B cell (primary cell): ENCODE data around the gene HIGD1C. TPM values are rescaled to one million over a fixed set of nuclear protein-coding genes. Genes with fewer than 3 reads are reported as not detected.

Source experiments
- ATAC-seq: fragments of 200-7000 bp; cut with Tn5 transposase; one replicate; pipeline ENCODE4 v1.10.0; 2021; ENCODE audit warnings: low read depth, mild to moderate bottlenecking, moderate number of reproducible peaks, moderate library complexity
- CTCF ChIA-PET: fragments of 350-600 bp; sonication (Branson Sonifier 250); formaldehyde crosslinking; loops from one replicate; lab custom pipeline; 2021; ENCODE audit warnings: antibody characterized with exemption, inconsistent platforms; lab: Charles Lee
- POLR2A ChIA-PET: fragments of 350-600 bp; sonication (Branson Sonifier 250); formaldehyde crosslinking; loops from one replicate; lab custom pipeline; 2021; ENCODE audit warnings: antibody characterized with exemption; lab: Charles Lee
- DNase-seq: peaks from one replicate; pipeline ENCODE4 v3.0.0; 2013
- H2AFZ ChIP-seq: 2 replicates; pipeline ENCODE4 v1.6.1; 2012; ENCODE audit warnings: mild to moderate bottlenecking, low read depth, low read length; ENCODE audit not compliant: insufficient read depth, poor library complexity, severe bottlenecking
- H3K27ac ChIP-seq, 2 donors: 1 replicate in 1 of 2; 2 replicates in 1 of 2; pipeline ENCODE4 v1.5.1; 2012 to 2013; ENCODE audit warnings: low read length in 2 of 2, mild to moderate bottlenecking in 2 of 2, moderate library complexity in 1 of 2
- H3K27me3 ChIP-seq, 4 experiments: fragments of 200-600 bp in 1 of 4; sonication (generic) in 1 of 4; replicated peaks in 1 of 4; 1 replicate in 2 of 4; 2 replicates in 2 of 4; pipeline versions ENCODE4 v1.6.1 to v1.7.0; 2013 to 2016; ENCODE audit warnings: low read length in 3 of 4, mild to moderate bottlenecking in 2 of 4, mixed read lengths in 1 of 4, moderate library complexity in 1 of 4; ENCODE audit not compliant: insufficient read depth in 4 of 4, control insufficient read depth in 3 of 4; ENCODE audit errors: control extremely low read depth in 1 of 4
- H3K36me3 ChIP-seq, 2 experiments: replicated peaks in 1 of 2; 1 replicate in 1 of 2; 2 replicates in 1 of 2; pipeline versions ENCODE4 v1.6.1 to v1.7.1; 2013; ENCODE audit warnings: low read length in 1 of 2; ENCODE audit not compliant: insufficient read depth in 2 of 2, control insufficient read depth in 1 of 2; ENCODE audit errors: control extremely low read depth in 1 of 2, extremely low read depth in 1 of 2
- H3K4me1 ChIP-seq, 2 donors: fragments of 200-600 bp in 1 of 2; sonication (generic) in 1 of 2; 1 replicate in 1 of 2; 2 replicates in 1 of 2; pipeline versions ENCODE4 v1.5.1 to v1.6.1; 2013 to 2017; ENCODE audit warnings: low read length in 2 of 2; ENCODE audit not compliant: control insufficient read depth in 2 of 2, insufficient read depth in 2 of 2
- H3K4me2 ChIP-seq: replicated peaks from 2 replicates; pipeline ENCODE3; 2012; ENCODE audit warnings: mild to moderate bottlenecking, low read depth, low read length; ENCODE audit not compliant: poor library complexity, severe bottlenecking
- H3K4me3 ChIP-seq, 5 experiments: fragments of 200-600 bp in 1 of 5; sonication (generic) in 1 of 5; 1 replicate in 3 of 5; 2 replicates in 2 of 5; pipeline versions ENCODE4 v1.5.1 to v1.7.0; 2011 to 2016; ENCODE audit warnings: low read length in 4 of 5, mild to moderate bottlenecking in 4 of 5, low read depth in 2 of 5, control low read depth in 1 of 5, moderate library complexity in 1 of 5; ENCODE audit not compliant: insufficient read depth in 1 of 5; ENCODE audit errors: control extremely low read depth in 1 of 5, extremely low read depth in 1 of 5
- H3K79me2 ChIP-seq: fragments of 200-600 bp; sonication (generic); one replicate; pipeline ENCODE4 v1.6.0; 2016; ENCODE audit warnings: low read length; ENCODE audit not compliant: control insufficient read depth, insufficient read depth
- H3K9ac ChIP-seq: fragments of 200-600 bp; sonication (generic); 2 replicates; pipeline ENCODE4 v1.6.1; 2017; ENCODE audit warnings: mild to moderate bottlenecking, low read length, moderate library complexity
- H3K9me3 ChIP-seq, 3 donors: one replicate each; pipeline versions ENCODE4 v1.6.1 to v1.7.1; 2013; ENCODE audit warnings: low read length in 2 of 3; ENCODE audit not compliant: control insufficient read depth in 2 of 3, insufficient read depth in 1 of 3; ENCODE audit errors: control extremely low read depth in 1 of 3
- H4K20me1 ChIP-seq: 2 replicates; pipeline ENCODE4 v1.6.0; 2012; ENCODE audit warnings: mild to moderate bottlenecking, low read length; ENCODE audit not compliant: insufficient read depth, control insufficient read depth, poor library complexity, severe bottlenecking
- H3K27ac Mint-ChIP-seq: one replicate; pipeline ENCODE4 v1.8.0; 2021; ENCODE audit warnings: mixed read lengths
- H3K27me3 Mint-ChIP-seq: one replicate; pipeline ENCODE4 v1.8.0; 2021; ENCODE audit warnings: mixed read lengths
- H3K4me1 Mint-ChIP-seq: one replicate; pipeline ENCODE4 v1.8.0; 2021; ENCODE audit warnings: mixed read lengths
- H3K4me3 Mint-ChIP-seq: one replicate; pipeline ENCODE4 v1.8.0; 2021; ENCODE audit warnings: mixed read lengths
- H3K9me3 Mint-ChIP-seq: one replicate; pipeline ENCODE4 v1.8.0; 2022; ENCODE audit warnings: mixed read lengths; ENCODE audit not compliant: insufficient read depth
- EZH2 ChIP-seq: IDR thresholded peaks from 2 replicates; pipeline ENCODE4 v1.6.1; 2012; ENCODE audit warnings: borderline replicate concordance, low read depth, mild to moderate bottlenecking, moderate library complexity, low read length; ENCODE audit not compliant: insufficient read depth, poor library complexity, severe bottlenecking
- WGBS: methylation state at CpG from one replicate; pipeline ENCODE4 v1.1.5; 2013; ENCODE audit warnings: missing lambda C conversion rate; ENCODE audit not compliant: insufficient coverage; 5-methylcytosine and 5-hydroxymethylcytosine counted together
- intact Hi-C: fragments of 100-400 bp; cut with micrococcal nuclease; formaldehyde crosslinking; loops from one replicate; pipeline ENCODE4 v1.10.0; 2022
- polyA plus RNA-seq: library from polyadenylated mRNA; depleted of rRNA; stranded (reverse); fragments of >200 nt; gene quantifications from 2 replicates; pipeline ENCODE4 v1.2.3, GENCODE V29; 2012
- total RNA-seq, 2 donors: library from RNA; stranded (reverse); fragments of 120-200 nt in 1 of 2; gene quantifications; 1 replicate in 1 of 2; 2 replicates in 1 of 2; pipeline versions ENCODE4 v1.2.3 to v1.2.4, GENCODE V29; 2013 to 2022
- TF ChIP-seq, protein P1 (sequence below): fragments of 200-600 bp; IDR thresholded peaks from one replicate; pipeline ENCODE4 v1.8.0; 2022; ENCODE audit warnings: antibody characterized with exemption, mild to moderate bottlenecking

The HIGD1C gene
- total and polyA plus RNA-seq, 2 donors (not counting 1 experiment from before 2014, with no cell fraction given): not detected

DNA sequence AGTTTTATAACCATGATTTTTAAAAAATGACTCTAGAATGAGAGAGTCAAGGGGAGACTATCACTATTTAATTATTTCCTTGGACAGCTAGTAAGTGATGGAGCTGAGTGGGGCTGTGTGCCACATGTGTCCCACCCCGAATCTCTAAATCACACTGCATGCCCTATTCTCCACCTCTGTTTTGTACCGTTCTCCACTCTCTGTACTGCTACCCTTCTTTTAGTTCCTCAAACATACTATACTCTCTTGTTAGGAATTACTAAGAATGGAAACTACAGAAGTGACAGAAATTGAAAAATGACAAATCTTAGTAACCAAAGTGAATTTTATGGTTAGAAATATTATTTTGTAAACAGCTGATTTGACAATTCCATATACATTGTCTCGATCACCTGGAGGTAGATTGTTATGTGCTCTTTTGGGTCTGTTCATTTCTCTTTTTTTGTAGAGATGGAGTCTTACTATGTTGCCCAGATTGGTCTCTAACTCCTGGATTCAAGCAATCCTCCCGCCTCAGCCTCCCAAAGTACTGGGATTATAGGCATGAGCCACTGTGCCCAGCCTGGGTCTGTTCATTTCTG lies 37.9 kb downstream of the HIGD1C start:
- 83% methylated on average over 1 of the region's 4 CpGs for whole genome bisulfite sequencing
- DNase-seq: no peak
- Histone ChIP-seq H3K27me3 (no peaks in the 10 kb centered on the region), H2AFZ (no peak overlapping the region), H3K79me2 (no peaks in the 10 kb centered on the region), H3K4me1 (peaks cover 0 to 2% of the 10 kb centered on the region in 2 donors), H3K9ac (no peak overlapping the region), H3K36me3 (peaks cover 2 to 54% of the 10 kb centered on the region in 2 experiments), H3K27ac (no peak overlapping the region), H3K4me2 (no peak overlapping the region), H4K20me1 (no peaks in the 10 kb centered on the region), H3K9me3 (no peaks in the 10 kb centered on the region), H3K4me3 (no peak overlapping the region)
- H3K27me3 Mint-ChIP-seq: no peaks in the 10 kb centered on the region
- no peaks in the 10 kb centered on the region for H3K9me3 Mint-ChIP-seq
- no peak overlapping the region for H3K4me3 Mint-ChIP-seq
- CTCF ChIA-PET: interaction anchor here (0.9 to 7.1 kb wide), 3 partner anchors 9 to 224 kb away, joined by 5 to 343 read pairs (median 102); partner anchors contain the start of gene ATF1
- TF ChIP-seq, protein P1, sequence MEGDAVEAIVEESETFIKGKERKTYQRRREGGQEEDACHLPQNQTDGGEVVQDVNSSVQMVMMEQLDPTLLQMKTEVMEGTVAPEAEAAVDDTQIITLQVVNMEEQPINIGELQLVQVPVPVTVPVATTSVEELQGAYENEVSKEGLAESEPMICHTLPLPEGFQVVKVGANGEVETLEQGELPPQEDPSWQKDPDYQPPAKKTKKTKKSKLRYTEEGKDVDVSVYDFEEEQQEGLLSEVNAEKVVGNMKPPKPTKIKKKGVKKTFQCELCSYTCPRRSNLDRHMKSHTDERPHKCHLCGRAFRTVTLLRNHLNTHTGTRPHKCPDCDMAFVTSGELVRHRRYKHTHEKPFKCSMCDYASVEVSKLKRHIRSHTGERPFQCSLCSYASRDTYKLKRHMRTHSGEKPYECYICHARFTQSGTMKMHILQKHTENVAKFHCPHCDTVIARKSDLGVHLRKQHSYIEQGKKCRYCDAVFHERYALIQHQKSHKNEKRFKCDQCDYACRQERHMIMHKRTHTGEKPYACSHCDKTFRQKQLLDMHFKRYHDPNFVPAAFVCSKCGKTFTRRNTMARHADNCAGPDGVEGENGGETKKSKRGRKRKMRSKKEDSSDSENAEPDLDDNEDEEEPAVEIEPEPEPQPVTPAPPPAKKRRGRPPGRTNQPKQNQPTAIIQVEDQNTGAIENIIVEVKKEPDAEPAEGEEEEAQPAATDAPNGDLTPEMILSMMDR: no peak
- no peak for TF ChIP-seq EZH2
- intact Hi-C loops: no loop called here
- ATAC-seq: no peak
- POLR2A ChIA-PET: no interaction called here
- peaks cover 6% of the 10 kb centered on the region for H3K4me1 Mint-ChIP-seq
- H3K27ac Mint-ChIP-seq: no peak overlapping the region

DNA sequence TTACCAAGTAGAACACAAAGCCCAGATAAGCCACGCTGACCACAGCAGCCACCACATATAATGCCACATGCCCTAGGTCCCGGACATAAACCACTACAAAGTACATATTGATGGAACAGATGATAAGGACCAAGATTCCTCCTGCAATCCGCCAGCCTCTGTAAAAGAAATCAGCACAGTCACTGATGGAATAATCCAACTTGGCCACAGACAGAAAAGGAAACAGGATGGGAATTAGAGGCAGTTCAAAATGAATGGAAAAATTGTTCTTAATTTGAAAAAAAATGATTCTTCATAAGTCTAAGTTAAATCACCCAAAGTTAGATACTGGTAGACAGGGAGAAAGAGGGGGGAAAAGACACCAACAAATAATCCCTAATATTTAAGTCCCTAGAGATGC lies 38.4 kb downstream of the HIGD1C start:
- no peaks in the 10 kb centered on the region for H3K27me3 Mint-ChIP-seq
- H3K79me2 ChIP-seq: no peaks in the 10 kb centered on the region
- H2AFZ ChIP-seq: no peak overlapping the region
- no peaks in the 10 kb centered on the region for H3K27me3 ChIP-seq
- no peaks in the 10 kb centered on the region for H4K20me1 ChIP-seq
- H3K27ac ChIP-seq: no peak overlapping the region
- H3K4me3 ChIP-seq: no peak overlapping the region
- ChIA-PET CTCF (interaction anchor here (0.8 to 7.1 kb wide), 3 partner anchors 165 to 350 kb away, joined by 3 to 102 read pairs (median 14); partner anchors contain the start of gene ATF1), POLR2A (no interaction called here)
- H3K4me1 ChIP-seq: peaks cover 0 to 2% of the 10 kb centered on the region in 2 donors
- peaks cover 5 to 59% of the 10 kb centered on the region in 2 experiments for H3K36me3 ChIP-seq
- H3K4me2 ChIP-seq: no peak overlapping the region
- H3K4me1 Mint-ChIP-seq: peaks cover 4% of the 10 kb centered on the region
- no peak overlapping the region for H3K9ac ChIP-seq
- no peak for ATAC-seq
- no peaks in the 10 kb centered on the region for H3K9me3 Mint-ChIP-seq
- no CpG with 5 or more reads among the region's 3 CpGs for WGBS
- no peak for DNase-seq
- no peak overlapping the region for H3K27ac Mint-ChIP-seq
- H3K9me3 ChIP-seq: no peaks in the 10 kb centered on the region
- intact Hi-C loops: no loop called here
- no peak for TF ChIP-seq EZH2
- TF ChIP-seq, protein P1: no peak
- H3K4me3 Mint-ChIP-seq: no peak overlapping the region
